ENCODE data around the gene MGMT.

DNA sequence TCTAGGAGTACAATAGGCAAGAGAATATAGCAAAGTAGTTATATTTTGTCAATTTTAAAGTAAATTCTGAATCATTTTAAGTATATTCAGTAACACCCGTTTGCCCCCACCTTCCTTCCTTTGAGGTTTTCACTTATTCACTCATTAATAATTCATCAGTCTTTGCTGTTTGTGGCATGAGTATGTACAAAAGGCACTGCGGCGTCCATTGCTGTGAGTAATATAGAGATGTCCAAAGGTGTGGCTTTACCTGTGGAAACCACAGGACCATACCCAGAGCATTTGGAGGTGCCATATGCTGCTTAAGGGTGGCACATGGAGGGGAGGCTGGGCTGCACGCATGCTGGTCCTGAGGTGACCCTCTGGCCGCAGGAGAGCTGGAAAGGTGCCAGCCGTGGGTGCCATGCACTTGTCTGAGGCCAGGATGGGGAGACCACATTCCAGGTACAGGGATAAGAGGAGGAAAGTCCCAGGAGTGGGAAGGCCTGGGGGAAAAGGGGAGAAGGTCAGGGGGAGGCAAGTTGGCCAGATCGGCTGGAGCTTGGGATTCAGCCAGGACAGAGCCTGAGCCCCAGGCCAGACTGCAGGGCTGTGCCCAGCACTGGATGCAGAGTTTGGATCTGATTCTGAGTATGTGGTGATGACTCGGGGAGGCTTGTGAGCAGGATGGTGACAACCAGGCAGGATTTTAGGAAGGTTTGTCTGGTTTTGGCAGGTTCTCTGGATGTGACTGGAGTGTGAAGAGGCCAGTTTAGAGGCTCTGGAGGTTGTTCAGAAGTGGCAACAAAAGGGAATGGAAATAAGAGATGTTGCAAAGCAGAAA, 223.4 kb downstream of the MGMT start:
- TF ChIP-seq CTCF (IDR thresholded peaks at IDR 0.05) (no peak), POLR2AphosphoS5 (IDR thresholded peaks at IDR 0.05) (no peak), EP300 (IDR thresholded peaks at IDR 0.05) (no peak), POLR2A (IDR thresholded peaks at IDR 0.05; ENCODE audit: low read depth) (no peak)
